Suprapubic skin (tissue), 4 donors: ENCODE data around the gene NQO2. TPM values are rescaled to one million over a fixed set of nuclear protein-coding genes. Genes with fewer than 3 reads are reported as not detected.

Source experiments
- DNase-seq, 2 donors: peaks; one replicate each; pipeline ENCODE4 v3.0.0-alpha.2; 2019; ENCODE audit warnings: low spot score in 2 of 2
- H3K27ac ChIP-seq: fragments of 200-600 bp; sonication (generic); one replicate; pipeline ENCODE4 v1.5.1; 2019
- H3K27me3 ChIP-seq: fragments of 200-600 bp; sonication (generic); one replicate; pipeline ENCODE4 v1.5.1; 2019
- H3K36me3 ChIP-seq: fragments of 200-600 bp; sonication (generic); one replicate; pipeline ENCODE4 v1.5.1; 2019
- H3K4me1 ChIP-seq: fragments of 200-600 bp; sonication (generic); one replicate; pipeline ENCODE4 v1.5.1; 2019
- H3K4me3 ChIP-seq: fragments of 200-600 bp; sonication (generic); one replicate; pipeline ENCODE4 v1.5.1; 2019; ENCODE audit warnings: mild to moderate bottlenecking
- H3K9me3 ChIP-seq: fragments of 200-600 bp; sonication (generic); one replicate; pipeline ENCODE4 v1.5.1; 2019
- CTCF ChIP-seq, 2 donors: fragments of 200-600 bp in 1 of 2; fragments of 450-650 bp in 1 of 2; sonication (generic) in 1 of 2; IDR thresholded peaks; one replicate each; pipeline ENCODE4 v1.5.1; 2016 to 2019; ENCODE audit warnings: antibody characterized with exemption in 2 of 2, mild to moderate bottlenecking in 1 of 2, moderate library complexity in 1 of 2
- EP300 ChIP-seq: sonication (generic); formaldehyde crosslinking; IDR thresholded peaks from one replicate; pipeline ENCODE4 v1.6.1; 2017; ENCODE audit warnings: antibody characterized with exemption
- POLR2A ChIP-seq, 2 donors: fragments of 450-650 bp; IDR thresholded peaks; one replicate each; pipeline ENCODE4 v1.6.1; 2017; ENCODE audit warnings: antibody characterized with exemption in 2 of 2, mild to moderate bottlenecking in 2 of 2, moderate library complexity in 2 of 2
- POLR2AphosphoS5 ChIP-seq, 3 donors: sonication (generic); formaldehyde crosslinking; IDR thresholded peaks; one replicate each; pipeline ENCODE4 v1.6.1; 2017; ENCODE audit warnings: antibody characterized with exemption in 3 of 3
- WGBS: methylation state at CpG from one replicate; pipeline ENCODE4 v1.1.5; 2018; 5-methylcytosine and 5-hydroxymethylcytosine counted together
- total RNA-seq, 4 donors: library from RNA; depleted of rRNA; stranded (reverse); fragments of >200 nt; gene quantifications; one replicate each; pipeline ENCODE4 v1.1.0, GENCODE V29; 2016

NQO2 gene
- total RNA-seq, result 10 to 100 TPM; 22.8 to 40.4 (median 38.3) TPM

GRCh38 chr6:2999618-3000557 is at the start of gene NQO2:
Gene NQO2, plus strand, starts transcription at chr6:2999894. Its CDS starts 6,659 bp downstream, at chr6:3006553.
- Histone ChIP-seq H3K4me3 (peak within 1 kb of the TSS; percentile 92), H3K36me3 (peaks cover 8% of the 10 kb centered on the region), H3K27me3 (no peaks in the 10 kb centered on the region), H3K27ac (peak within 1 kb of the TSS; percentile 95), H3K4me1 (peaks cover 39% of the 10 kb centered on the region), H3K9me3 (no peaks in the 10 kb centered on the region)
- WGBS, result 67% methylated on average over 3 of the region's 87 CpGs
- DNase-seq, result peak; percentile 95 to 96
- TF ChIP-seq CTCF (IDR thresholded peaks at IDR 0.05), result no peak
- no peak for TF ChIP-seq EP300
- peak in 2 of 3 donors; percentile 57 to 87 for TF ChIP-seq POLR2AphosphoS5 (IDR thresholded peaks at IDR 0.05)
- TF ChIP-seq POLR2A (IDR thresholded peaks at IDR 0.05), result peak in 1 of 2 donors; percentile 80

- H3K27me3 ChIP-seq, result no peaks in the 10 kb centered on the region
- peak in 1 of 2 donors; percentile 43 for DNase-seq
- H3K27ac ChIP-seq, result no peak overlapping the region
- H3K4me3 ChIP-seq, result no peak overlapping the region
- peaks cover 13% of the 10 kb centered on the region for H3K4me1 ChIP-seq
- WGBS, result 77% methylated on average over 12 of the region's 12 CpGs
- H3K36me3 ChIP-seq, result peaks cover 20% of the 10 kb centered on the region
- no peaks in the 10 kb centered on the region for H3K9me3 ChIP-seq
- TF ChIP-seq POLR2AphosphoS5 (IDR thresholded peaks at IDR 0.05) (no peak), POLR2A (IDR thresholded peaks at IDR 0.05) (no peak), CTCF (IDR thresholded peaks at IDR 0.05) (no peak), EP300 (no peak)
These were observed 49.0 kb upstream of the NQO2 start for GRCh38 chr6:2950713-2951112.

GRCh38 chr6:2951728-2952127 is 48.0 kb upstream of the NQO2 start:
- DNase-seq, result peak in 1 of 2 donors; percentile 80
- H3K4me3 ChIP-seq, result no peak overlapping the region
- no peak for TF ChIP-seq EP300
- TF ChIP-seq POLR2AphosphoS5 (IDR thresholded peaks at IDR 0.05), result no peak
- 89% methylated on average over 8 of the region's 8 CpGs for WGBS
- no peaks in the 10 kb centered on the region for H3K9me3 ChIP-seq
- peaks cover 24% of the 10 kb centered on the region for H3K36me3 ChIP-seq
- no peak overlapping the region for H3K27ac ChIP-seq
- no peaks in the 10 kb centered on the region for H3K27me3 ChIP-seq
- peaks cover 13% of the 10 kb centered on the region for H3K4me1 ChIP-seq

- Histone ChIP-seq H3K9me3 (no peaks in the 10 kb centered on the region), H3K27ac (peak overlapping the region; percentile 35), H3K36me3 (peaks cover 19% of the 10 kb centered on the region), H3K27me3 (no peaks in the 10 kb centered on the region), H3K4me3 (peak overlapping the region; percentile 21), H3K4me1 (peaks cover 21% of the 10 kb centered on the region)
- TF ChIP-seq POLR2A (IDR thresholded peaks at IDR 0.05) (no peak), POLR2AphosphoS5 (IDR thresholded peaks at IDR 0.05) (peak in 2 of 3 donors; percentile 63 to 76), EP300 (no peak), CTCF (IDR thresholded peaks at IDR 0.05) (peak; percentile 95 to 97)
- peak; percentile 82 to 87 for DNase-seq
- 8% methylated on average over 27 of the region's 27 CpGs for WGBS
These were observed 47.1 kb upstream of the NQO2 start for GRCh38 chr6:2952557-2953095.

GRCh38 chr6:2953098-2953497 is 46.6 kb upstream of the NQO2 start:
- TF ChIP-seq CTCF (IDR thresholded peaks at IDR 0.05) (no peak), POLR2A (IDR thresholded peaks at IDR 0.05) (no peak), POLR2AphosphoS5 (IDR thresholded peaks at IDR 0.05) (no peak)
- Histone ChIP-seq H3K36me3 (peaks cover 14% of the 10 kb centered on the region), H3K4me1 (peaks cover 22% of the 10 kb centered on the region), H3K4me3 (peak overlapping the region; percentile 21), H3K27ac (no peak overlapping the region), H3K9me3 (no peaks in the 10 kb centered on the region), H3K27me3 (no peaks in the 10 kb centered on the region)
- WGBS, result 93% methylated on average over 12 of the region's 12 CpGs
- DNase-seq, result no peak
